Activated CD4-positive, CD25-positive, alpha-beta regulatory T cell treated with anti-CD3 and anti-CD28 coated beads, Interleukin-2, amount 50 U/mL, for 24 hours (primary cell): Measurements from ENCODE around the gene SNX2.
A peak's percentile ranks its signal among the peaks of the same experiment; 100 is the strongest.
"Not testable (repeated sequence)": the region's sequence is repeated elsewhere in the genome, so short reads cannot be mapped to it uniquely, and the experiment has no call there.

Source experiments
- ATAC-seq, 2 donors: fragments of 150-1000 bp; cut with Tn5 transposase; one replicate each; pipeline ENCODE4 v1.10.0; 2021; ENCODE audit warnings: mild to moderate bottlenecking in 1 of 2, moderate library complexity in 1 of 2

SNX2 gene

GRCh38 chr5:122844910-122845228 lies 70.0 kb downstream of the SNX2 start:
- peak; percentile 3 to 10 for ATAC-seq

GRCh38 chr5:122845229-122846050 lies 70.6 kb downstream of the SNX2 start, which contains the start of gene SNX24:
Gene SNX24, plus strand, starts transcription at chr5:122845613. Its CDS starts 21 bp downstream, at chr5:122845634.
- peak; percentile 80 to 89 for ATAC-seq

- no peak for ATAC-seq
Observed at GRCh38 chr5:122846051-122846550, 71.2 kb downstream of the SNX2 start.

GRCh38 chr5:122847687-122848081 lies 72.8 kb downstream of the SNX2 start:
- no peak for ATAC-seq

- no peak for ATAC-seq
Observed at GRCh38 chr5:122849771-122850170, 74.9 kb downstream of the SNX2 start.

GRCh38 chr5:122857538-122857937 lies 82.7 kb downstream of the SNX2 start:
- not testable (repeated sequence) for ATAC-seq

- ATAC-seq = peak in 1 of 2 donors; percentile 27
Observed at GRCh38 chr5:122858451-122858850, 83.6 kb downstream of the SNX2 start.

- ATAC-seq = no peak
Observed at GRCh38 chr5:122863240-122863639, 88.4 kb downstream of the SNX2 start.

- ATAC-seq = no peak
Observed at GRCh38 chr5:122863721-122864120, 88.8 kb downstream of the SNX2 start.

- ATAC-seq = peak; percentile 85 to 92
Observed at GRCh38 chr5:122864400-122864799, 89.5 kb downstream of the SNX2 start.

GRCh38 chr5:122864842-122865241 lies 90.0 kb downstream of the SNX2 start:
- ATAC-seq = no peak

- no peak for ATAC-seq
Observed at GRCh38 chr5:122870219-122870856, 95.5 kb downstream of the SNX2 start.

GRCh38 chr5:122871661-122872060 lies 96.8 kb downstream of the SNX2 start:
- no peak for ATAC-seq

- no peak for ATAC-seq
Observed at GRCh38 chr5:122874179-122874875, 99.4 kb downstream of the SNX2 start.

GRCh38 chr5:122877518-122877917 lies 102.6 kb downstream of the SNX2 start:
- ATAC-seq = no peak

GRCh38 chr5:122879076-122879475 lies 104.2 kb downstream of the SNX2 start:
- ATAC-seq = no peak
